ENCODE results near the gene TOB1.
A peak's percentile ranks its signal among the peaks of the same experiment; 100 is the strongest.
"Not testable (repeated sequence)": the region's sequence is repeated elsewhere in the genome, so short reads cannot be mapped to it uniquely, and the experiment has no call there.

The TOB1 gene

DNA sequence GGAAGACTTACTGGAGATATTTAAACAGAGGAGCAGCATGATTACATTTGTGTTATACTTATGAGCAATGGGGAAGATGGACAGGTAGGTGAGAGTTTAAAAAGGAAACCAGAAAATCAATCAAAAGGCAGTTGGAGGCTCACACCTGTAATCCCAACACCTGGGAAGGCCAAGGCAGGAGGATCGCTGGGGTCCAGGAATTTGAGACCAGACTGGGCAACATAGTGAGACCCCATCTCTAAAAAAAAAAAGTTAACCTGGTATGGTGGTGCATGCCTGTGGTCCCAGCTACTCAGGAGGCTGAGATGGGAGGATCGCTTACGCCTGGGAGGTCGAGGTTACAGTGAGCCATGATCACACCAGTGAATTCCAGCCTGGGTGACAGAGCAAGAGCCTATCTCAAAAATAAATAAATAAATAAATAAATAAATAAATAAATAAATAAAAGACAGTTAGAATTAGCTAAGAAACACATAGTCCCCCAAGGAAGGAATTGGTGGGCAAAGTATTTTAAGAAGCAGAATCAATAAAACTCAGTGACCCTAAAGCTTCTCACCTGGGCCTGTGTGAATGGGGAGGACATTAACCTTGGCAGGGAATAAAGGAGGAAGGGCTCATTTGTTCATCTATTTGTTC lies 32.3 kb upstream of the TOB1 start:
- no peak for DNase-seq

GRCh38 chr17:50894513-50894912 lies 28.4 kb upstream of the TOB1 start:
- DNase-seq = not testable (repeated sequence)

GRCh38 chr17:50893183-50893993 lies 27.2 kb upstream of the TOB1 start:
- DNase-seq = no peak

GRCh38 chr17:50892101-50892776 lies 26.1 kb upstream of the TOB1 start:
- DNase-seq = no peak

GRCh38 chr17:50891577-50891989 lies 25.4 kb upstream of the TOB1 start:
- DNase-seq = no peak

- DNase-seq = no peak
Measured at GRCh38 chr17:50890675-50891516, 24.7 kb upstream of the TOB1 start.

DNA sequence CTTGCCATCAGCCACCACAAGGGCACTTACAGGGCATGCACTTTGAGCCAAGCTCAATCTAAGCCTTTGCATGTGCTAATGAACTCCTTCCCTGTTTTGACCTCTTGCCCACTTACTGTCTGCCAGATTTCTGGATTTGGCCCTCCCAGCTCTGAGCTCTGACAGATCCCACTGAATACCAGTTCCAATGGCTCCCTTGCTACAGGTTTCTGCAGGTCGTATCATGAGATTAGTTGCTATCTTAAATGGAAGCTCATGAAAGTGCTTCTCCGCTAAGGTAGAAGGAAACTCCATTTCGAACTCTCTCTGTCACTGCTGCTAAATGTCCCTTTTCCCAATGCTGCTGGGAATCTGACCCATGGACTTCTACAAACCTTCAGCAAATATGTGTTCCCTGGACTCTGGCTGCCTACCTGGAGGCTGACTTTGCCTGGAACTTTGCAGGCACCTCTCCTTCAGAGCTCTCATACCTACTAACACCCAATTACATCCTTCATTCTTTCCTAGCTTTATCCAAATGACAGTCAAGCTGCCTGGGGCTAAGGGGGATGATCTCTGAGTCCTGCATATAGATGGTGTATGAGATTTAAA lies 23.5 kb upstream of the TOB1 start:
- no peak for DNase-seq

DNA sequence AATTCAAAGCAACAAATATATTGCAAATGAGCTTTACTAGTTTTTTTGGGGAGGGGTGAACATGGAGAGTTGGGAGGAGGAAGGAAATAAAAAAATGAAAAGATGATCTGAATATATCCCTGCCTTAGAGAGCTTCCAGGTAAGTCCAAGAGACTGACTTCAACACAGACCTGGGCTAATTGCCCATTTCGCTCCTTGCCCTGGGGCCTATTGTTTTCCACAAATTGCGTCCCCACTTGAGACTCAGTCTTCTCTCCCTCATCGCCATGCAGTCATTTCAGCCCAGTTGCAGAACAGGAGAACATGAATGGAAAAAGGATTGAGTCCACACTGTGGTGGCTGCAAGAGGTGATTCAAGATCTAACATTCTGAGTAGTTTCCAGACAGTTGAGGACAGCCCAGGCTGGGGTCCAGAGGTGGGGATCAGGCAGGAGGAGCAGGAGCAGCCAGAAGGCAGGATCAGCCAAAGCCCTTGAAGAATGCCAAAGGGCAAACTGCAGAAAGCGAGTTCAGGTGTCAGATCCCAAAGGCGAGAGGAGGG lies 21.6 kb upstream of the TOB1 start:
- no peak for DNase-seq

GRCh38 chr17:50884439-50885311 lies 18.5 kb upstream of the TOB1 start:
- no peak for DNase-seq

DNA sequence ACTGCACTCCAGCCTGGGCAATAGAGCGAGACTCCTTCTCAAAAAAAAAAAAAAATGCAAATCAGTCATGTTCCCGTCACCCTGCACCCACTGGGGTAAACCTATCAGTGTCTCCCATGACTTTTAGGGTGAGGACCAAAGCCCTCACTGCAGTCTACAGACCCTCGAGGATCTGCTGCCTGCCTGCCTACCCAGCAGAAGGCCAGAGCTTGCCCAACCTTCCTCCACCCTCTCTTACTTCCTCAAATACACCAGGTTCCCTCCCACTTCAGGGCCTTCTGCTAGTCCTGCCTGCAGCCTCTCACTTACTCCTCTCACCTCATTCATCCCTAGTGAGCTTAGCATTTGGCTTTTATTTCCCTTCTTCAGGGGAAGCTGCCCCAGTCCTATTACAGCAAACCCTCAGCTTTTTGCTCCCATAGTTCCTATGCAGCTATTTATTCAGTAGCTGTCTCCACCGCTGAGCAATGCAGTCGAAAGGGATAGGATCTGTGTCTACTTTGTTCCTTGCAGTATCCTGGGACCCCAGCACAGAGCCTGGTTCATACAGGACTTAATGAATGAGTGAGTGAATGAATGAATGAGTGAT lies 17.8 kb upstream of the TOB1 start:
- no peak for DNase-seq

DNA sequence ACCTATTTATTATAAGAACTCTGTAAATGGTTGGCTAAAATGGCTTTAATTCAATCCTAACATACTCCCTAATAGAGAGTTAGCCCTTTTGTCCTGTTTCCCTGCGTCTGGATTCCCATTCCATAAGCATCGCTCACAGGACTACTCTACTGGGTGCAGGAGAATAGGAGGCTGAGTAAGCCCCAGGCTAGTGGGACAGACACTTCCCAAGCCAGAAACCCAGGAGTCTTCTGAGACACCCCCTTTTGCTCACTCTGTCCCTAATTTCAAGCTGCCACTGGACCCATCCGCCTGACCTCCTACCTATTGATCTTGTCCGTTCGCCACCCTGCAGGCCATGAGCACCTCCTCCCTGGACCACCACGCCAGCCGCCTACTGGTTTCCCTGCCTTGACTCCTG lies 16.7 kb upstream of the TOB1 start:
- DNase-seq = no peak

GRCh38 chr17:50881182-50881581 lies 15.0 kb upstream of the TOB1 start:
- peak in 1 of 5 experiments; percentile 72 for DNase-seq

DNA sequence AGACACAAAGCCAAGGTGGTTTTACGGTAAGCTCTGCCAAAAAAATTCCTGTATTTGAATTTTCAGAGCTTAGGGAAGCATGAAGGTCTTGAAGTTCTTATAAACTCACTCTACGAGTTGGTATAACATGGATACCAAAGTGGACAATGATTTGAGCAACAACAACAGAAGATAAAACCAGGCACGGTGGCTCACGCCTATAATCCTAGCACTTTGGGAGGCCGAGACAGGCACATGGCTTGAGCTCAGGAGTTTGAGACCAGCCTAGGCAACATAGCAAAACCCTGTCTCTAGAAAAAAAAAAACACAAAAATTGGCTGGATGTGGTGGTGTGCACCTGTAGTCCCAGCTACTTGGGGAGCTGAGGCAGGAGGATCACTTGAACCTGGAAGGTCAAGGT lies 12.9 kb upstream of the TOB1 start:
- no peak for DNase-seq

GRCh38 chr17:50877838-50878237 lies 11.7 kb upstream of the TOB1 start:
- DNase-seq = no peak

GRCh38 chr17:50877042-50877441 lies 10.9 kb upstream of the TOB1 start:
- DNase-seq = not testable (repeated sequence)

DNA sequence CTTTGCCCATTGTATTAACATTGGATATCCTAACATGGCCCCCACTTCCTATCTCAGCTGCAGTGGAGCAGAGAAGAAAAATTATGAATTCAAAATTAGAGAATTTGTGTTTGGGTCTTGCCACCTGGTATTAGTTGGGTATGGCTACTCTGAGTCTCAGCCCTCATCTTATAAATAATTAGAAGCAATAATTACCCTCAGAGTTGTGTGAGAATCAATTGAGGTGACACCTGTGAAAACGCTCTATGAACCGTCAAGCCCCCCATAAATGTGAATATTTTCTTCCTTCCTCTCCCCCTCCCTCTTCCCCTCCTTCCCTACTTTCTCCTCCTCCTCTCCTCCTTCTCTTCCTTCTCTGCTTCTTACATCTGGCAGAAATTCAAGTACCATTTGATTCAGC lies 8.9 kb upstream of the TOB1 start:
- no peak for DNase-seq

GRCh38 chr17:50872710-50873424 lies 6.7 kb upstream of the TOB1 start:
- peak in 3 of 5 experiments; percentile 15 to 86 (median 54) for DNase-seq

- DNase-seq = peak in 1 of 5 experiments; percentile 63
Measured at GRCh38 chr17:50871898-50872297, 5.7 kb upstream of the TOB1 start.

GRCh38 chr17:50871364-50871763 lies 5.2 kb upstream of the TOB1 start:
- peak in 3 of 5 experiments; percentile 44 to 92 (median 74) for DNase-seq

DNA sequence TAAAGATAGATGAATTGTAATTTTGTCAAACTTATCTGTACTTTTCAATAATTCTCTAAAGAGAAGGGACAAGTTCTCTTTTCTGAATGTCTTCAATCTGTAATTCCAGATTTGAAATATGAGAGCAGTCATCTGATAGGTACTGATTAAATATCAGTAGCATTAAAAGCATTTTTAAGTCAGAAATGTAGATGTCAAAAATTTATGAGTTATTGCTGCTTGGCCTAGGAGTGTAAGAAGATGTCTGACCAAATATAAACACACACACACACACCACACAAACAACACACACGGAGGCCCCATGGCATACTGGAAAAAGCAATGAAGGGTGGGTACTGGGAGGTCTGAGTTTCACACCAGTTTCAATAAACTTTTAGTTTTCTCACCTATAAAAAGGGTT lies 2.4 kb upstream of the TOB1 start:
- no peak for DNase-seq
